Endometrial microvascular endothelial cells (primary cell): ENCODE results near the gene GTF2H2. TPM values are rescaled to one million over a fixed set of nuclear protein-coding genes. Genes with fewer than 3 reads are reported as not detected.
"Not testable (repeated sequence)": the region's sequence is repeated elsewhere in the genome, so short reads cannot be mapped to it uniquely, and the experiment has no call there.

Experiments used
- in situ Hi-C: cut with HindIII; loops from 2 replicates; pipeline ENCODE4 v1.10.0; 2017; ENCODE audit warnings: low sequenced_read_pairs, low pct_unique_long_range_greater_than_20kb; ENCODE audit errors: inconsistent ontology term
- total RNA-seq: library from RNA; depleted of rRNA; stranded (reverse); fragments of >200 nt; gene quantifications from one replicate; pipeline ENCODE4 v1.2.3, GENCODE V29; 2015; ENCODE audit errors: inconsistent ontology term

Gene GTF2H2
- 15.5 TPM for total RNA-seq

DNA sequence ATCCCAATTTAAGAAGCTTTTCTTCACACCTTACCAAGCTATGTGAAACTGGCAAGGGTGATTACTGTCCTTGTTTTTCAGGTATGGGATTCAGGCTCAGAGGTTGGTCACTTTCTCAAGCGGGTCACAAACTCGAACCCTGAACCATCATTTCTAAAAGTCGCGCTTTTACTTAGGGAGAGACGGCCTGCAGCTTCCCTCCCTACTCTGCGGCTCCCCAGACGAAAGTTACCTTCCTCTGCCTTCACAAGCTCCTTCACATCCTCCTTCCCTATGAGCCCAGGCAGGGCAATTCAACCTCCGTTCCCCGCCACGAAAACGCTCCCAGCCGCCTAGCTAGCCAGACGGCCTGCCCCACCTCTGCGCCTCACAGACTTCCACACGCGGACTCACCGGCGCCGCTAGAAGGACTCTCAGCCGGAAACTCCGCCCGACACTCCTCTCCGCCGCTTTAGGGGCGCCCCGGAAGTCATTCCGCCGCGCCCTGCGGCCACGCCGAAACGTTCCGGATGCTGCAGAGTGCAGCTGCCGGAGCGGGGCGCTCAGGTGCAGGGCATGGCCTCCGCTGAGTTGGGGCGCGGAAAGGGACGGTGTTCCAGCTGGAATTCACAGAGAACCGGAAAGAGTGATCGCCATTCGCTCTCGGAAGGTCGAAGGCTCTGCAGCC, at the start of gene GTF2H2:
Gene GTF2H2, minus strand, starts transcription at position 415 of the 667 bp plus-strand sequence. CDS start 4,913 bp downstream, outside the sequence.
- in situ Hi-C loops: not testable (repeated sequence)

DNA sequence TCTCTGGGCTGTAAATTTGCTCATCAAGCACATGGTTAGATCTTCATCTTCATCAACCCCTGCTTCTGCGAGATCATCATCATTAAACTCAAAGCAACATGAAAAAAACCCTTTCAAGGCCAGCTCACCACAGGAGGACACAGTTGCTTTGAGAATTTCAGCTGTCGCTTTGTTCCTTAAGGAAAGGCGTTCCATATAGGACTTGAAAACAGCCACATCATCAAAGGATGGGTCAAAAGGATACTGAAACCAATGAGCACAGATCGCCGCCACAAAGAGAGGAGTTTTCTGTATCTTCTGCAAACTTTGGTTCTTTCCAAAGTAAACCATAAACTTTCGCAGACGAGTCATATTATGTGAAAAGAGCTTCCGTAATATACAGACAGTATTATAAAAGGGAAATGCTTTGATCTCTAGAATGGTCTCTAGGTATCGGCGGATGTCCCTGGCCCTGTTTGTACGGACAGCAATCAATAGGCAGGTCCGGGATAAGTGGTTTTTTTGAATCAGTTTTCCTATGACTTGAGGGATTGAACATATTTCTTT, 42.3 kb upstream of the GTF2H2 start:
- in situ Hi-C loops: not testable (repeated sequence)

DNA sequence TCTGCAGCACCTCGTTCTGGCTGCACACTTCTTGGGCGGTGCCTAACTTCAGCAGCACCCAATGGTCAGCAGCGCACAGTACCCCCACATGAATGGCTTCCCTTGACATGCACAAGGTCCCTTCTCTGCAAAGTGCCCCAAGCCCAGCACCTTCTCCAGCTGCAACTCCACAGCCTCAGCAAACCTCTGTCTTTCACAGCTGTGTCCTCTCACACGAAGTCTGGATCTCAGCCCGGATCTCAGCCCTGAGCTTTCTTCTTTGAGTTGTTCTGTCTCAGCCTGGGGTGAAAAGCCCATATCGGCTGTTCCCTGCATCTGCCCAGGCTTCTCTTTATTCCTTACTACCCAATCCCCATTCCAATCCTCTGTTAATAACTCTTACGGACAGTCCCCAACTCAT, 32.5 kb upstream of the GTF2H2 start:
- in situ Hi-C loops: not testable (repeated sequence)

DNA sequence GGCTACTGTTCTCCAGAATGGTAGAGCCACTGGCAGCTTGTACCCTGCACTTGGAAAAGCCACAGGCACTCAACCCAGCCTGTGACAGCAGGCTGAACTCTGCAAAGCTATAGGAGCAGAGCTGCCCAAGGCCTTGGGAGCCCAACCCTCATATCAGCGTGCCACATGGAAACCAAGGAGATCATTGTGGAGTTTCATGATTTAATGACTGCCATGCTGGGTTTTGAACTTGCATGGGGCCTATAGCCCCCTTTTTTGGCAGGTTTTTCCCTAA, 30.4 kb upstream of the GTF2H2 start:
- in situ Hi-C loops: not testable (repeated sequence)

DNA sequence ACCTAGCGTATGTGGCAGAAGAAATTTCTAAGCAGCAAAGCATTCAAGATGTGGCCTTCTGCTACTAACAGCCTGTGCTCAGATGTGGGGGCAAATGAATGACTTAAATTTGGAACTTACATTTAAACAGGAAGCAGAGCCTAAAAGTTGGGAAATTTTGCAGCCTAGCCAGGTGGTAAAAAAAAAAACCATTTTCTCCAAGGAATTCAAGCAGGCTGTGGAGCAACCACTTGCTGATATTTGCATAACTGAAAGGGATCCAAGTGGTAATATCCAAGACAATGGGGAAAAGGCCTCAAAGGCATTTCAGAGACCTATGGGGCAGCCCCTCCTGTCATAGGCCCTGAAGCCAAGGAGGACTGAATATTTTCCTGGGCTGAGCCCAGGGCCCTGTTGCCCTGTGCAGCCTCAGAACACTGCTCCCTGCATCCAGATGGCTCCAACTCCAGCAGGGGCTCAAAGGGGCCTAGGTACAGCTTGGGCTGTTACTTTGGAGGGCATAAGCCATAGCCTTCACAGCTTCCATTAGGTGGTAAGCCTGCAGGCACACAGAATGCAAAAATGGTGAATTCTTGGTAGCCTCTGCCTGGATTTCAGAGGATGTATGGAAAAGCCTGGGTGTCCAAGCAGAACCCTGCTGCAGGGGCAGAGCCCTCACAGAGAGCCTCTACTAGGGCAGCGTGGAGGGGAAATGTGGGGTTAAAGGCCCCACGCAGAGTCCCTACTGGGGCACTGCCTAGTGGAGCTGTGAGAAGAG, 29.9 kb upstream of the GTF2H2 start:
- in situ Hi-C loops: not testable (repeated sequence)

DNA sequence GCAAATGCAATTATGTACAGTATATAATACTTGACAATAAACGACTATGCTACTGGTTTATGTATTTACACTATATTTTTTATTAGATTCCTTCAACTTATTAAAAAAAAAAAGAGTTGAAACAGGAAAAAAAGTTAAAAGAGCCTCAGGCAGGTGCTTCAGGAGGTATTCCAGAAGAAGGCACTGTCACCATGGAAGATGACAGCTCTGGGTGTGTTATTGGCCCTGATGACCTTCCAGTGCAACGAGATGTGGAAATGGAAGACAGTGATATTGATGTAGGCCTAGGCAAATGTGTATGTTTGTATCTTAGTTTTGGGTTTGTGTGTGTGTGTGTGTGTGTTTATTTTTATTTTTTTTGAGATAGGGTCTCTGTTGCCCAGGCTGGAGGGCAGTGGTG, 22.3 kb upstream of the GTF2H2 start:
- in situ Hi-C loops: not testable (repeated sequence)

DNA sequence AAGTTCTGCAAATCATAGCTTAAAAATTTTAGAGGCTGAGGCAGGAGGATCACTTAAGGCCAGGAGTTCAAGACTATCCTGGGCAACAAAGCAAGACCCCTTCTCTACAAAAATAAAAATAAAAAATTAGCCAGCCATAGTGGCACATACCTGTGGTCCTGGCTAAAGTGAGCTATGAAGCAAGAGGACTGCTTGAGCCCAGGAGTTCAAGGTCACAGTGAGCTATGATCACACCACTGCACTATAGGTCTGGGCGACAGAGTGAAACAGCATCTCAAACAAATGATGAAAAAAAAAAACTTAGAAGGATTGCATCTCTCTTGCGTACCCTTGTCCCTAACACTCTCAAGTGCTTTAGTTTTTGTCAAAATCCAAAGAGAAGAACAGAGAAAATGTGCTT, 21.3 kb upstream of the GTF2H2 start:
- in situ Hi-C loops: not testable (repeated sequence)

DNA sequence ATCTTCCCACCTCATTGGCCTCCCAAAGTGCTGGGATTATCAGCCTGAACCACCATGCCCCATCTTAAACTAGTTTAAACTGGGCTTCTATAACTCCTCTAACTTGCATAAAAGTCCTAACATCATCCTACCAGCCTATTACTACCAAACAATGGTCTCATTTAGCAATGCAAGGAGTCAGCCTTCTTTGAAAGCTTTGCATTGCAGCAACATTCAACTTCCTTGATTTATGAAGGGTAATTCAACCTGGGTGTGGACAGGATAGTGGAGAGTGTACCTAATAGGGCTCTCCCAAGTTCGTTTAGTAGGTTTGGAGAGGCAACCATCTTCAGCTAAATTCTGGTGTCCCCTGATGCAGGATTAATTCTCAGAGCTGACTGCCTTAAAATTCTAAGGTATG, 18.7 kb upstream of the GTF2H2 start:
- in situ Hi-C loops: not testable (repeated sequence)

DNA sequence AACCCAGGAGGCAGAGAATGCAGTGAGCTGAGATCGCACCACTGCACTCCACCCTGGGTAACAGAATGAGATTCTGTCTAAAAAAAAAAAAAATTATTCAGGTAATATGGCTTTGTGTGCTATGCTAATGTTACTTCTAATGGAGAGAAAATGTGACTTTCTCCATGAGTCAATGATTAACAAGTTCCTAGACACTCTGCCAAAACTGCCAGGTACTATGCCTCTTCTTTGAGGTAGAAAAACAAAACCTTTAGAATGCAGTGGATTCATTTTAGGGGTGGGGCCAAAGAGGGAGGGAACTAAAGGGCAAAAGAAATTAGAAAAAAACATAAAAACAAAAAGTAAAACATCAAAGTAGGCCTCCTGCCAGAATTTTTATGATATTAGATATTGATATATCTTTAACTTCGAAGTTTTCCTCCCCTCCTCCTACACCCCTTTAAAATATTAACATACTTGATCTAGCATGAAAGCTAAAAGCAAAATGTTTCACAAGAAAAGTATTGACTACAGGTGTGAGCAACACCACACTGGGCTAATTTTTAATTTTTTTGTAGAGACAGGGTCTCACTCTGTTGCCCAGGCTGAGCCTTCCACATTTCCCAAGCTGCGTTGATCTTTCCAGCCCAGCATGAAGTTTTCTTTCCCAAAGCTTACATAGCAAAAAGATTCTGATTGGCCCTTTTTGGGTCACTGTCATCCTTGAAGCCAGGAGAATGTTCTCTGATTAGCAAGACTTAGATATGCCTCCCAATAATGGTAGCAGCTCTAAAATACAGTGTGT, 17.0 kb upstream of the GTF2H2 start:
- in situ Hi-C loops: not testable (repeated sequence)

DNA sequence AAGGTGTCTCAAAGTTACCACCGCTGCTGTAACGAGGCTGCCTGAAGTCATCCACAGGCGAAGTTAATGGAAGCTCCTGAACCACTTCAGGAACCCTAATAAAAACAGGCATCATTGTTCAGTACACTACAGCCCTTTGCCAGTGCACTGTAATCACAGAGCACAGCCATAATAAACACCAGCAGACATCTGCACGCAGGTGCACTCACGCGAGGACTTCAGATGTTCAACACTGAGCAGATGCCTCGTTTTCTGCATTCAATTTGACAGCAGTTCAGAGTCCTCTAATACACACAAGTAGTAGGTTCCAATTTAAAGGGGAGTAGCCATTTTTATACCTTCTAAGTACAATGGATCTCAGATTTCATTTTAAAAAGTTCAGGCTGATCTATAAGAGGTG, 15.4 kb upstream of the GTF2H2 start:
- in situ Hi-C loops: not testable (repeated sequence)

DNA sequence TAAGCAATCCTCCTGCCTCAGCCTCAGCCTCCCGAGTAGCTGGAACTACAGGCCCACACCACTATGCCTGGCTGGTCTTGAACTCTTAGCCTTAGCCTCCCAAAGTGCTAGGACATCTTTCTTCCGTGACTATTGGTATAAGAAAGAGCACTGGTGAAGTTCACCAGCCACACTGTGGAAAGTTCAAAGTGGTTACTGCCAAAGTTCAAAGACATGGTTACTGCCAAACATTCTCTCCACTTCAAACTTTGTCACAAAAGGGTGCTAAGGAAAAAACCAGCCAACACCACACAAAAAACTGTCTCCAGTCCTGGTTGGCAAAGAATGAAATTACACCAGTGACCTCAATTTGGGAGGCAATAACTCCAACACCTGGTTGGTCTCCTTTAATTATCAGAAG, 14.9 kb upstream of the GTF2H2 start:
- in situ Hi-C loops: not testable (repeated sequence)

DNA sequence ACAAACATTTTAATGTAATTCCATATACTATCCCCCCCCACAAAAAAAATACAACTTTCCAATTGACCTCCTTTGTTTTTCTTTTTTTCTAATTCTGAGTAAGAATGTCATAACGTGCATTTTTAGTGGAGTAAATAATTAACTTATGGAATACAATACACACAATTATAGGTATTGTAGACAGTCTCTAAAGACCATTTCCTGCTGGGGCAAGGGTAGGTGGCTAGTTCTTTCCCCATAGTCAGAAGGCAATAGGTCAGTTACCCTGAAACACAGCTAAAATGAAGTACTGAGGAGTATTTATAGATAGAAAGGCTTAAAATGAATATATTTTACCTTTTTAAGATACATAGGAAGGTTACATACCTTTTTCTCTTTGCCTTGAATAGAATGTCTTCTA, 6.2 kb downstream of the GTF2H2 start:
- in situ Hi-C loops: not testable (repeated sequence)

DNA sequence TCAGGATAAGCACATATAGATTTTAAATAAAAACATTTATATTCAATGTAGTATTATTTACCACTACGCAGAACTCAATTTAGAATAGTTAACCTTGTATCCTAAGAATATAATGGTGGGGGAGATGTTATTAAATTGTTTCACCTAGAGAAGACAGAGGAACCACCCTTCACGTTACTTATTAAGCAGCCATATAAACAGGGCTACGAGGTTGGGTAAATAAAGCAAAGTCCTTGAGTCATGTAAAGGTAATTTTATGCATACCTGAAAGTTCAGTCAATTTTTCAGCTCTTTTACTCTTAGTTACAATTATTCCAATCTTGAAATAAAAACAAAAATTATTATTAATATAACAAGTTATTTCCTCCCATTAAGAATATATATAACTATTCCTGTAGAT, 8.1 kb downstream of the GTF2H2 start:
- in situ Hi-C loops: not testable (repeated sequence)

DNA sequence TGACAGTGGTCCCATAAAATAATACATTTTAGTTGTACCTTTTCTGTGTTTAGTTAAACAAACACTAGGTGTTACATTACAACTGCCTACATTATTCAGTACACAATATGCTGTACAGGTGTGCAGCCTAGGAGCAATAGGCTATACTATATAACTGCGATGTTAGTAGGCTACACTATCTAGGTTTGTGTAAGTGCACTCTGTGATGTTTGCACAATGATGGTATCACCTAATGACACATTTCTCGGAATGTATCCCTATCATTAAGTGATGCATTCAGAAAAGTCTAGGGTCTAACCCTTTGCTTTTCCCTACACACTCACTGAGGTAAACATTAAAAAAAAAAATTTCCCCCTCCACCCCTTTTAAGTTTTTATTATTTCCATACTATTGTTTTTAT, 22.7 kb downstream of the GTF2H2 start:
- in situ Hi-C loops: not testable (repeated sequence)

DNA sequence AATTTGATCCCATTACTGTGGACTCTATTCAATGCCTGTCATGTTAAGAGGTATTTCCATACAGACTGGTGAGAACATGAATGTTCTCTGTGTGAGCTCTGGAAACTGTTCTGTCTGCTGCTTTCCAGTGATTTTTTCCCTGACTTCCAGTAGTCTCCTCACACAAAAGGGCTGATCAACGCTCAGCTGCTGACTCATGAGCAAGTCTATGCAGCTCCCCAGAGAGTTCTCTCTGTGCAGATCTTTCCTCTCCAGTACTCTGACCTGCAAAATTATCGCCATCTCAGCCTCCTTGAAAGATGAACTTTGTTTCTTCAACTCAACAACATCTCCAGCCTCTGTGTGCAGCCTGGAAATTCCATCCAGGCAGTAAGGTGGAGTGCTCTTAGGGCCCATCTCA, 23.3 kb downstream of the GTF2H2 start:
- in situ Hi-C loops: not testable (repeated sequence)

DNA sequence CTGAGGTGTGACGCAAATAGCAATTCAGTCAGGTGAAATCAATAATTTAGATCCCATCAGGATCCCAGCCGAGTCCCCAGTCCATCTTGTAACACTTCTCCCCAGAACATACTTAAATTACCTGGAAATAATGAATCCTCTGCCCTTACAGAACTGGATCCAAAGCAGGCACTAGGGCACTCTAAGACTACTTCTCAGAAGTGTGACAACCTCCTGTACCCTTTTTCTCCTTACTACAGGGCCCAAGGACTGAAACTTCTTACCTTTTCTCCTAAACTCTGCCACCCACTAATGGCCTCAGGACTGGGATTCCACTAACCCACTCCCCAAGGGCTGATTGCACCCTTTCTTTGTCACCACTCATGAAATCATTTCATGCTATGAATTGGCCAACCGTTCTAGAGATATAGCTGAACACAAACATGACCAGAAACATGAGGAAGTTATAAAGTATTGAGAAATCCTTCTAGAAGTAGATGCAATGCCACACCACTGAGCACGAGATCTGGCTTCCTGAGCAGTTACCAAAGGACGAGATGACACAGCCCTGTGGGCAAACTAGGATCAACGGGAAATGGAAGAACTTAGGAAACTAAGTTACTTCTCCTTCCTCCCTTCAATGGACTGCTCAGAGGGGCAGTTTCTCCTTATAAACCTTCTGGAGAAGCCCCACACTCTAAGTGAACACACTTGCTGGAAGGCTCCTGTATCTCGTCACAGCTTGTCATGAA, 36.3 kb downstream of the GTF2H2 start:
- in situ Hi-C loops: not testable (repeated sequence)

DNA sequence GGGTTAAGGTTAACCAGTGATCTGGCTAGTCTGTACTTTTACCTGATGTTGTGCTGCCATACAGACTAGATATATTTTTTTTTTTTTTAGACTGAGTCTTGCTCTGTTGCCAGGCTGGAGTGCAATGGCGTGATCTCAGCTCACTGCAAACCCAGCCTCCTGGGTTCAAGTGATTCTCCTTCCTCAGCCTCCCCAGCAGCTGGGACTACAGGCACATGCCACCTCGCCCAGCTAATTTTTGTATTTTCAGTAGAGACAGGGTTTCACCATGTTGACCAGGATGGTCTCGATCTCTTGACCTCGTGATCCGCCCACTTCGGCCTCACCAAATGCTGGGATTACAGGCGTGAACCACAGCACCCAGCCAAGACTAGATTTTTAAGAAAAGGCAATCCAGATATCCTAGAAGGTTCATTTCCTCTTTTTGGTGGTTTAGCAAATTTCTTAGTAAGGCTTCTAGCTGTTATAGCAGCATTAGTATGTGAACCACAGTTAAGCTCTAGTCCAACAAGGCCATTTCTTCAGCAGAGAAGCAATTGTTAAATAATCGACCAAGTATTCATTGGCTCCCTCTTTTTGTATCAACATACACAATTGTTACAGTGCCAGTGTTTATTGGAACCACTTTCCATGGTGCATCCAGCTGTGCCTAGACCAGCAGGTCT, 42.1 kb downstream of the GTF2H2 start, which contains the start of gene NAIP:
Gene NAIP, minus strand, starts transcription at position 51 of the 665 bp plus-strand sequence. CDS start 12,424 bp downstream, outside the sequence.
- in situ Hi-C loops: not testable (repeated sequence)

DNA sequence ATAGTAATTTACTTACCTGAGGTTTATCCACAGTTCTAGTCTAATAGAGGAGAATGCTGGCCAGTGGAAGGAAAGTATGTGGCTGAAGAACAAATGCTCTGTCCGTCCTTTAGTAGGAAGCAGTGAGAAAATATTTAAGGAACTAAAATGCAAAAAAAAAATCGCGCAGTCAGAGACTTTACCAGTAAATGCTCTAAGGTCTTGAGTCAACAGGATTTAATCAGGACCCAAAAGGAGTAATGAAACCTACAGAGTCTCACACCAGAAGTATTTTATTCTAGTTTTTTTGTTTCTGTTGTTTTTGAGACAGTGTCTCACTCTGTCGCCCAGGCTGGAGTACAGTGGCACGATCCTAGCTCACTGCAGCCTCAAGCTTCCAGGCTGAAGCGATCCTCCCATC, 46.8 kb downstream of the GTF2H2 start:
- in situ Hi-C loops: not testable (repeated sequence)
